GM12865 (cell line): ENCODE measurements around the gene RUNDC3A.

ENCODE experiments used
- DNase-seq: peaks from one replicate; pipeline ENCODE4 v3.0.0; 2010; ENCODE audit warnings: low read depth
- H3K4me3 ChIP-seq: 2 replicates; pipeline ENCODE4 v1.5.1; 2011; ENCODE audit warnings: mild to moderate bottlenecking, low read depth, low read length, control low read depth
- CTCF ChIP-seq: IDR thresholded peaks from 2 replicates; pipeline ENCODE4 v1.5.1; 2011; ENCODE audit warnings: low read length, control low read depth, low read depth, inconsistent platforms; ENCODE audit not compliant: insufficient read depth; ENCODE audit errors: missing control alignments

RUNDC3A gene

DNA sequence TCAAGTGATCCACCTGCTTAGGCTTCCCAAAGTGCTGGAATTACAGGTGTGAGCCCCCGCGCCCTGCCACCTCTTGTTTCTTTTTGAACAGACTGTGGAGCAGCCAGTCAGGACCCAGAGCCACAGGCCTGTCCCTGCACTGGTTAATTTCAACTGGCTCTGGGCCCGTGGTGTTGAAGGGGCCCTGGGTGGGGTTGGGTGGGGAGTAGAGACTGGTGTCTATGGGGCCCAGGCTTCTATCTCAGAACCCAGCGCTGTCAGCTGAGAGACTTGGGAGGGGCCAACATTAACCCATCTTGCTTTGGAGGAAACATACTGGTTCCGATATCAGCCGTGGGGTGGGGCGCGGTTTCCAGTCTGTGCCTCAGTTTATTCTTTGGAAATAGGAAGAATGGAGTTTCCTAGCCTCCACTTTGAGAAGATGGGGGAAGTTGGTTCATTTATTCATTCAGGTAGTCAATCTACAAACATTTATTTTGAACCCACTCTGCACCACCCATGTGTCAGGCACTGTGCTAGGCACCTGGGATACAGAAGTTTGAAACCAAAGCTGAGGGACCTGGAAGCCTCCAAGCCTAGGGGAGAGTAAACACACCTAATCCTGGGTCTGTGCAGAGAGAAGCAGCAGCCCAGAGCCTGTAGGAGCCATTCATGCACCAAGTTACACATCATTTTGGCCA lies 24.9 kb upstream of the RUNDC3A start:
- TF ChIP-seq CTCF = no peak
- no peak for DNase-seq
- no peak overlapping the region for H3K4me3 ChIP-seq

GRCh38 chr17:44284024-44284400 lies 24.4 kb upstream of the RUNDC3A start:
- no peak for DNase-seq
- no peak for TF ChIP-seq CTCF
- H3K4me3 ChIP-seq = no peak overlapping the region

DNA sequence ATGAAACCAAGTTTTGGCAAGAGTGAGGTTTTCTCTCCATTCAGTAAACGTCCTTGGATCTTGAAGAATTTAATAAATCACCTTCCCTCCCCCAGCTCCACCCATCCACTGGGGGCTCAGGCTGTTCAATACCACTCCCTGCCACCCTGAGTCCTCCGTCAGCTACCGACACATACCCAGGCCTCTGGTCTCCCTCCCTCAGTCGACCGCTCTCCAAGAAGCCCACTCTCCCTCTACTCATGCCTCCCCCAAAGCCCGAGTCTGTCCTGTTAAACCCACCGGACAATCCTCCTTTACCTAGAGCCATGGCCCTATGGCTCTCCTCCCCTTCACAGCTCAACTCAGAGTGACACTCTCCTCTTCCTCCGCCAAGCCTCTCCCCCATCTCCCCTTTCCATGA lies 20.8 kb upstream of the RUNDC3A start:
- no peak for TF ChIP-seq CTCF
- no peak overlapping the region for H3K4me3 ChIP-seq
- DNase-seq = no peak

GRCh38 chr17:44293509-44294226 lies 14.7 kb upstream of the RUNDC3A start:
- TF ChIP-seq CTCF = no peak
- no peak overlapping the region for H3K4me3 ChIP-seq
- DNase-seq = peak; percentile 58

GRCh38 chr17:44297975-44298374 lies 10.4 kb upstream of the RUNDC3A start:
- TF ChIP-seq CTCF = no peak
- no peak overlapping the region for H3K4me3 ChIP-seq
- DNase-seq = no peak

DNA sequence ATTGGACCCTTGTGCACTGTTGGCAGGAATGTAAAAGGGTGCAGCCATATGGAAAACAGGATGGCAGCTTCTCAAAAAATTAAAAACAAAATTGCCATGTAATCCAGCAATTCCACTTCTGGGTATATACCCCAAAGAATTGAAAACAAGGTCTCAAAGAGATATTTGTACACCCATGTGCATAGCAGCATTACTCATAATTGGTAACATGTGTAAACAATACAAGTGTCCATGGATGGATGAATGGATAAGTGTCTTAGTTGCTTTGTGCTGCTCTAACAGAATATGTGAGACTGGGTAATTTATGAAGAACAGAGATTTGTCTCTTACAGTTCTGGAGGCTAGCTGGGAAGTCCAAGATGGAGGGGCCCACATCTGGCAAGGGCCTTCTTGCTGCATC lies 3.8 kb upstream of the RUNDC3A start:
- no peak for DNase-seq
- no peak overlapping the region for H3K4me3 ChIP-seq
- TF ChIP-seq CTCF = no peak
